Dedifferentiated amniotic fluid mesenchymal stem cell (primary cell): Measurements from ENCODE around the gene JPH3.

Experiments used
- DNase-seq: peaks from one replicate; pipeline ENCODE4 v3.0.0-alpha.2; 2016; ENCODE audit errors: extremely low spot score

Gene JPH3

DNA sequence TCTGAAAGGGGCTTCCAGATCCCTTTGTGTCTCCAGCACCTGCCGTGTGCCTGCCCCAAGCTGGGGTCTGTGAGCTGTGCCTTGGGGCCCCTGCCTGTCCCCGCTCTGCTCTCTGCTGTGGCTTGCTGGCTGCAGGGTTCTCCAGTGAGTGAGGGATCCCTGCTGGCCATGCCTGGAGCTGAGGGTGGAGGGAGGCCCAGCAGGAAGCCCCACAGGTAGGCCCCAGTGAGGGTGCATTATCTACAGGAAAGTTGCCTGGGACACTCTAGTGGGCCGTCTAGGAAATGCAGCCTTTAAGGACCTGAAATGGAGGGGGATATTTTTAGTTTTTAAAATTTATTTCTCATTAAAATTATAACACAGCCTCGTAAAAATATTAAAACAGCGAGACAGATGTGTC lies 50.9 kb downstream of the JPH3 start:
- DNase-seq, result no peak

- DNase-seq, result no peak
Measured at GRCh38 chr16:87654826-87655225, 52.5 kb downstream of the JPH3 start.

DNA sequence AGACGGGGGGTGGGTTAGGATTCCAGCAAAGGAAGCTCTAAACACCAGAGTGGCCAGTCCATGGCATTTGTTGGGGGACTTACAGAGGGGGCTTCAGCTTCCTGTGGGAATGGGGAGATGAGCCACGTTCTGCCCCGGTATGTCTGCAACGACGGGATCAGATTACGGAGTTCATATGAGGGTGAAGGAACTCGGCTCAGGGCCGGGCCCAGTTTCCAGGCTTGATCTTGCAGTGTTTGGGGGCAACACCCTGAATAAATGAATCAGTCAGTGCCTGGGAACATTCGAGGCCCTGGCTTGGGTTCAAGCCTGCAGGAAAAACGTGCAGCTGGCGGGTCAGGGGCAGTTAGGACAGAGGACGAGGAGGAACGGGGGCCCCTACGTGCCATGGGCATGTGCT lies 54.0 kb downstream of the JPH3 start:
- no peak for DNase-seq

GRCh38 chr16:87657621-87658192 lies 55.4 kb downstream of the JPH3 start:
- DNase-seq, result no peak

DNA sequence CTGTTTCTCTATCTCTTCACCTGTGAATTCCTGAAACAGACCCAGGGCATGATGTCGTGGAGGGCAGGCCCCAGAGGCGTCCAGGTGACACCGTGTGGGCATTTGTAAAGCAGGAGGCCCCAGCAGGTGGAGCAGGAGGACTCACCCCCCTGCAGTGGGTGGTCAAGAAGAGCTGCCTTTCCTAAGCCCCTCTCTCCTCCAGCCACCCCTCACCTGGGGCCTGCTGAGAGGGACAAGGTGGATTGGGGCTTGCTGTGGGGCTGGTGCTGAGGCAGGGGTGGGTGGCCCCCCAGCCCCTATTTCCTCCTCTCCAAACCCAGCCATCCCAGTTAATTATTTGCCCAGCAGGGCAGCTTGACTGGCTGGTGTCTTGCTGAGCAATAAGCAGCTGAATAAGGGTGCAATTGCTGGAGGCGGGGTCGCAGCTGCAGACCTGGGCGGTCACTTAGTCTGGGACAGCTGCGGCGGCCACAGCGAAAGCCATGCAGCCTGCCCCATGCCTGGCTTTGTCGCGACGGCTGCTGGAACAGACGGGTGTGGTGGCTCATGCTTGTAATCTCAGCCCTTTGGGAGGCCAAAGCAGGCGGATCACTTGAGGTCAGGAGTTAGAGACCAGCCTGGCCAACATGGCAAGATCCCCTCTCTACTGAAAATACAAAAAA lies 56.4 kb downstream of the JPH3 start:
- DNase-seq, result no peak

DNA sequence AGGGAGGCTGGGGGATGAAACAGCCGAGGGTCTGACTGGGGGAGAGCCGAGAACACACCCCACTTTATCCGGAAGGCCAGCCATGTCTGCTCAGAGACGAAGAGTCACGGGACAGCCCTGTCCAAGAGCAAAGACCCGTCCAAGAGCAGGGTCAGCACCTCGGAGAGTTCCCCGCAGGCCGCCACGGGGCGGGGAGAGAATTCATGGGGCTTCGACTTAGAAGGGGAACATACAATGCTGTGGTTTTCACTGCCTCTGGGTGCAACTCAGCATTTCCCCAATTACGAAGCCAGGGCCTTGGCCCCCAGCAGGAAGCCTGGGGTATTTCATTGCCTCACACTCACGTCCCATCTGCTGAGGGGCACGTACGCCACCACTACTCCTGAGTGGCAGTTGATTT lies 59.3 kb downstream of the JPH3 start:
- no peak for DNase-seq

GRCh38 chr16:87662254-87663204 lies 60.2 kb downstream of the JPH3 start:
- no peak for DNase-seq

GRCh38 chr16:87664792-87665191 lies 62.5 kb downstream of the JPH3 start:
- no peak for DNase-seq

- no peak for DNase-seq
Measured at GRCh38 chr16:87665193-87665592, 62.9 kb downstream of the JPH3 start.

GRCh38 chr16:87666919-87667318 lies 64.6 kb downstream of the JPH3 start:
- DNase-seq, result no peak

GRCh38 chr16:87667443-87667842 lies 65.1 kb downstream of the JPH3 start:
- no peak for DNase-seq

DNA sequence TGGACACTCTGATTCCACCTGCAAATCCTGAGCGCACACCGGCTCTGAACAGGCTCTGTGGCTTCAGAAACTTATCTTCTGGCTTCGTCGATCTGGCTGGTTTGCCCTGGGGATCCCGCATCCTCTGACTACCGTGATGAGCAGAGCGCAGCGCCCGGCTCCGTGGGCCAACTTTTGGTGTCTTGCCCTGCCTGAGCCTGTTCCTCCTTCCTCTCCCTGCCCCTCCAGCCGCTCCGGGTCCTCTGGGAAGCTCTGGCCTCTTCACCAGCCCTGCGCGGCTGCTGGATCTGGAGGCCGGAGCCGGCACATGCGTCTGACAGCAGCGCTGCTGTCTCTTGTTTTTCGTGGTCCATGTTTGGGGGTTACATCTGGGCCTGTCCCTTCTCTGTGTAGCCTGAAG lies 65.6 kb downstream of the JPH3 start:
- DNase-seq, result no peak

DNA sequence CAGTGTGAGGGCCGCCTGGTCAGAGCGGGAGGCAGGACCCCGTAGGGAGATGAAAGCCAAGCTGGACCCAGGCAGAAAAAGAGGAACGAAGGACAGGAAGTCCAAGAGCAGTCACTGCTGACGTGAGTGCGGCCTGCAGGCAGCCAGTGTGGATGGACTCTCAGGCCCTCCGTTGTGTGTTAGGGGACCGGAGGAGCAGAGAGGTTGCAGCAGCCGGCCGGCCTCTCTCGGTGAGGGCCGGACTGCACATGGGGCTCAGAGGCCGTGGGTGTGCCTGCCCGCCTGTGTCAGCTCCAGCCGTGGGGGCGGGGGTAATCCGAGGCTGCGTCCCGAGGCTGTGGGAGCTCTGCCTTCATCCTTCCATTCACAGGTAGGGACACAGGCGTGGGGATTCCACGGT lies 67.4 kb downstream of the JPH3 start:
- DNase-seq, result no peak

DNA sequence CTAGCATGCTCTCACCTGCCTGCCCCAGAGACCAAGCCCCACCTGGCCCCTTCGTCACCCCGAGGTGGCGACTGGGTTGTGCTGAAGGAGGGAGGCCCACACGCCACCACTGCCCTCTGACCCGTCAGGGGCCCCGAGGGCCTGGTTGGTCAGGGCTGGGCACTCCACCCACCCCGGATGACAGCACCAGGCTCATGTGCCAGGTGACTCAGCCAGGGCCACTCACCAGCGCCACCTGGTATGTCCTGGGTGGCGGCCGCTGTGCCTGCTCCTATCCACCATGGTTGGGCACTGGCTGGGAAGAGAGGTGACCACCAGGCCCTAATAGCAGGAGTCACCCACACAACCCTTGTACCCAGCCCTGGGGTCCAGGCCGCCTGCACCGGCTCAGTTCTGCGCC lies 68.9 kb downstream of the JPH3 start:
- DNase-seq, result no peak

DNA sequence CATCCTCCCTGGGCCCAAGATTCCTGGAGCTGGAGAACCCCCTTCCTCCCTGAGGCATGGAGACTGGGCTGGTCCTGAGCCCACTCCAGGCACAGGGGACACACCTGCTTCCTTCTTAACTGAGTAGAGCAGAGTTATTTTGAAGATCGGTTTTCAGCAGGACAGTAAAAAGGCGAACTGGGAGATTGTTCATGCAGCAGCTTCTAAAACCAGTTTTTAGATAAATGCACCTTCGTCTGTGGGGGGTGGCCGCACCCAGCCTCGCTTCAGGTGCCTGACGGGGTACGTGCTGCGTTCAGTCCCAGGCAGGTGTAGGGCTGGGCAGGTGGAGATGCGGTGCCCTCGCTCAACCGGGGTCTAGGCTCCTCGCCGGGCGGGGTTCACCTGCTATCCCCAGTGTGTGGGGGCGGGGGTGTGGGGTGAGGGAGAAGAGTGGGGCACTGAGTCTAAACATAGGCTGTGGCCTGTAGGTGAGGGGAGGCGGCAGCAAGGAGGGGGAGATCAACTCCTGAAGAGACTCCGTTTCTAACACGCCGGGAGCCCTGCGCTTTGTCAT lies 69.5 kb downstream of the JPH3 start:
- no peak for DNase-seq

GRCh38 chr16:87674419-87674818 lies 72.1 kb downstream of the JPH3 start:
- no peak for DNase-seq

- no peak for DNase-seq
Measured at GRCh38 chr16:87675111-87675719, 72.9 kb downstream of the JPH3 start.

DNA sequence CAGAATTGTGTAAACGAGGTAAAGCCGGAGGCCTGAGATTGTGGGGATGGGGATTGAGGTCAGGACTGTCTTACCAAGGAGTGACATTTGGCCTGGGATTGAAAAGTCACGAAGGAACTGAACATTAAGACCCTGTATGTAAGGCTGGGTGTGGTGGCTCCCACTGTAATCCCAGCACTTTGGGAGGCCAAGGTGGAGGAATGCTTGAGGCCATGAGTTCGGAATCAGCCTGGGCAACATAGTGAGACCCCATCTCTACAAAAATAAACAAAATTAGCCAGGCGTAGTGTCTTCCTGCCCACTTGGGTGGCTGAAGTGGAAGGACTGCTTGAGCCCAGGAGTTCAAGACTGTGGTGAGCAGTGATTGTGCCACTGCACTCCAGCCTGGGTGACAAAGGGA lies 75.5 kb downstream of the JPH3 start:
- DNase-seq, result no peak

DNA sequence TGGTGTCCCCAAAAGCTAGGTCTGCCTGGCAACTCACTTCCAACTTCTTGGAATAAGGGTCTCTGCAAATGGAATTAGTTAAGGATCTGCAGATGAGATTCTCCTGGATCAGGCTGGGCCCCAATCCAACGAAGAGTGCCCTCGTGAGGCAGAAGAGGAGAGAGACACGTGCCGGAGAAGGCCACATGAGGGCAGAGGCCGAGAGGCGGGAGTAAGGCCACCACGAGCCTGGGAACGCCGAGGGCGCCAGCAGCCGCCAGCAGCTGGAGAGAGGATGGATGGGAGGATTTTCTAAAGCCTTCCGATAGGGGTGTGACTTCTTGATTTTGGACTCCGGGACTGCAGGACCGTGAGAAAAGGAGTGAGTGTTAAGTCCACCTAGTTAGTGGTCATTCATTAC lies 76.3 kb downstream of the JPH3 start:
- no peak for DNase-seq

GRCh38 chr16:87679593-87680271 lies 77.4 kb downstream of the JPH3 start:
- no peak for DNase-seq

DNA sequence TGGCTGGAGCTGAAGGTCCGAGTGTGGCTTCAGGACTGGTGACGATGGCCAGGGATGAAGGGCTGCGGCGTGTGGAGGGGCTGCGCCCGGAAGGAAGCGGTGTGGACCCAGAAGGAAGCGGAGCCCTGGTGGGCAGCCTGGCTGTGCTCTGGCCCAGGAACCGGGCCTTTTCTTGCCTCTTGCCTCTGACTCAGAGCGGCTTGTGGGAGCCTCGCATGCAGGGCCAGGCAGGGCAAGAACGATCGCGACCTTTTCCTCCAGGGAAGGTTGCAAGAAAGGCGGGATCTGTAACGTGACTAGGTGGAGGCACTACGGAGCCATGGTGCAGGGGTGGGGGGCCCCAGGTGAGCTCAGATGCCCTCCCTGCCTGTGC lies 78.0 kb downstream of the JPH3 start:
- no peak for DNase-seq
